Coronary artery (tissue), 2 donors: ENCODE results near the gene CEND1.
"Not testable (repeated sequence)": the region's sequence is repeated elsewhere in the genome, so short reads cannot be mapped to it uniquely, and the experiment has no call there.

Experiments used
- DNase-seq: peaks from one replicate; pipeline ENCODE4 v3.0.0-alpha.2; 2017; ENCODE audit warnings: low spot score
- H3K27ac ChIP-seq, 2 donors: fragments of 200-600 bp; sonication (generic); one replicate each; pipeline ENCODE4 v1.5.1; 2016 to 2019
- H3K4me3 ChIP-seq: fragments of 200-600 bp; sonication (generic); 2 replicates; pipeline ENCODE4 v1.5.1; 2016; ENCODE audit warnings: mild to moderate bottlenecking, moderate library complexity
- TF ChIP-seq, protein P1 (sequence below): fragments of 200-600 bp; sonication (generic); IDR thresholded peaks from one replicate; pipeline ENCODE4 v1.5.1; 2019; ENCODE audit warnings: antibody characterized with exemption

CEND1 gene

GRCh38 chr11:742571-743201 lies 47.2 kb downstream of the CEND1 start:
- Histone ChIP-seq H3K4me3 (no peak overlapping the region), H3K27ac (no peak overlapping the region)
- TF ChIP-seq, protein P1, sequence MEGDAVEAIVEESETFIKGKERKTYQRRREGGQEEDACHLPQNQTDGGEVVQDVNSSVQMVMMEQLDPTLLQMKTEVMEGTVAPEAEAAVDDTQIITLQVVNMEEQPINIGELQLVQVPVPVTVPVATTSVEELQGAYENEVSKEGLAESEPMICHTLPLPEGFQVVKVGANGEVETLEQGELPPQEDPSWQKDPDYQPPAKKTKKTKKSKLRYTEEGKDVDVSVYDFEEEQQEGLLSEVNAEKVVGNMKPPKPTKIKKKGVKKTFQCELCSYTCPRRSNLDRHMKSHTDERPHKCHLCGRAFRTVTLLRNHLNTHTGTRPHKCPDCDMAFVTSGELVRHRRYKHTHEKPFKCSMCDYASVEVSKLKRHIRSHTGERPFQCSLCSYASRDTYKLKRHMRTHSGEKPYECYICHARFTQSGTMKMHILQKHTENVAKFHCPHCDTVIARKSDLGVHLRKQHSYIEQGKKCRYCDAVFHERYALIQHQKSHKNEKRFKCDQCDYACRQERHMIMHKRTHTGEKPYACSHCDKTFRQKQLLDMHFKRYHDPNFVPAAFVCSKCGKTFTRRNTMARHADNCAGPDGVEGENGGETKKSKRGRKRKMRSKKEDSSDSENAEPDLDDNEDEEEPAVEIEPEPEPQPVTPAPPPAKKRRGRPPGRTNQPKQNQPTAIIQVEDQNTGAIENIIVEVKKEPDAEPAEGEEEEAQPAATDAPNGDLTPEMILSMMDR: no peak
- no peak for DNase-seq

DNA sequence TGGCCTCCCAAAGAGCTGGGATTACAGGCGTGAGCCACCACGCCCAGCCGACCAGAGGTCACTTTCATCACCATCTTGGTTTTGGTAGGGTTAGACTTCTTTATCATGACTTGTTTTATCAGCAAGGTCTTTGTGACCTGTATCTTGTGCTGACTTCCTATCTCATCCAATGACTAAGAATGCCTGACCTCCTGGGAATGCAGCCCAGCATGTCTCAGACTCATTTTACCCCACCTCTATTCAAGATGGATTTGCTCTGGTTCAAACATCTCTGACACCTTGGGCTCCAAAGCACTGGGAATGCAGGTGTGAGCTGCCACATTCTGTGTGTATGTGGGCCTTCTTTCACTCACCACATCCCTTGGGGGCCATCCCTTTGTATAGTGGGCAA lies 47.7 kb downstream of the CEND1 start:
- Histone ChIP-seq H3K4me3 (no peak overlapping the region), H3K27ac (no peak overlapping the region)
- DNase-seq: no peak
- TF ChIP-seq, protein P1: no peak

DNA sequence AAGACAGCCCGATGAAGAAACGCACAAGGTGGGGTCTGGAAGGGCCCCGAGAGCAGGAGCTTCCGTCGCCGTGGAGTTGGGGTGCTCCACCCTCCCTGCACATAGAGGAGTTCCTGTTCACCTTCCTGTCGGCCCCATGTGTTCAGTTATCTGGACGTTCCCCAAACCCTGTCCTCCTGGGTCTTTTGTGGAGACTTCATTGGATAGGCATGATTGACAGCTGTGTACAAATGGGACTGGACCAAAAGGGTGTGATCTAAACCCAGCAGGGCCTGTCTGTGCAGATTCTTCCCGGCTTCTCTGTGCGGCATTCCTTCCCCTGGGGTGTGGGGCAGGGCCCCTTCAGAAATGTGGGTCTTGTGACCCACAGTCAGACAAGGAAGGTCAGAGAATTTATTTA lies 52.0 kb downstream of the CEND1 start:
- not testable (repeated sequence) for DNase-seq, H3K4me3 ChIP-seq, H3K27ac ChIP-seq

- Histone ChIP-seq H3K4me3 (no peak overlapping the region), H3K27ac (no peak overlapping the region)
- DNase-seq: no peak
- TF ChIP-seq, protein P1: no peak
Measured at GRCh38 chr11:737366-737765, 52.5 kb downstream of the CEND1 start.
